Measurements from ENCODE around the gene NOP14.
"Not testable (repeated sequence)": the region's sequence is repeated elsewhere in the genome, so short reads cannot be mapped to it uniquely, and the experiment has no call there.

Gene NOP14

GRCh38 chr4:2930135-2930757 is 33.0 kb downstream of the NOP14 start:
- no peak for DNase-seq

GRCh38 chr4:2929469-2929868 is 33.7 kb downstream of the NOP14 start:
- DNase-seq, result no peak

GRCh38 chr4:2928242-2929176 is 34.7 kb downstream of the NOP14 start:
- DNase-seq, result no peak

- DNase-seq, result no peak
Measured at GRCh38 chr4:2927696-2928075, 35.5 kb downstream of the NOP14 start.

GRCh38 chr4:2927016-2927695 is 36.0 kb downstream of the NOP14 start:
- no peak for DNase-seq

- DNase-seq, result no peak
Measured at GRCh38 chr4:2925931-2926860, 37.0 kb downstream of the NOP14 start.

GRCh38 chr4:2925496-2925895 is 37.7 kb downstream of the NOP14 start:
- DNase-seq, result no peak

GRCh38 chr4:2924765-2925301 is 38.4 kb downstream of the NOP14 start:
- no peak for DNase-seq

GRCh38 chr4:2924286-2924685 is 38.9 kb downstream of the NOP14 start:
- DNase-seq, result no peak

GRCh38 chr4:2923668-2924173 is 39.5 kb downstream of the NOP14 start:
- no peak for DNase-seq

- DNase-seq, result no peak
Measured at GRCh38 chr4:2923141-2923551, 40.1 kb downstream of the NOP14 start.

GRCh38 chr4:2922453-2923101 is 40.6 kb downstream of the NOP14 start:
- DNase-seq, result not testable (repeated sequence)

GRCh38 chr4:2918714-2919113 is 44.5 kb downstream of the NOP14 start:
- not testable (repeated sequence) for DNase-seq

- DNase-seq, result not testable (repeated sequence)
Measured at GRCh38 chr4:2918300-2918699, 44.9 kb downstream of the NOP14 start.

GRCh38 chr4:2916696-2917095 is 46.5 kb downstream of the NOP14 start:
- DNase-seq, result not testable (repeated sequence)

- no peak for DNase-seq
Measured at GRCh38 chr4:2915789-2916188, 47.4 kb downstream of the NOP14 start.

GRCh38 chr4:2914256-2915126 is 48.7 kb downstream of the NOP14 start:
- no peak for DNase-seq

- no peak for DNase-seq
Measured at GRCh38 chr4:2913168-2913567, 50.0 kb downstream of the NOP14 start.

GRCh38 chr4:2911868-2912267 is 51.3 kb downstream of the NOP14 start:
- no peak for DNase-seq

- DNase-seq, result no peak
Measured at GRCh38 chr4:2910409-2910808, 52.8 kb downstream of the NOP14 start.
